ENCODE data around the gene TEX22.

The TEX22 gene

GRCh38 chr14:105390849-105391500 is 7.4 kb upstream of the TEX22 start:
- no peak for TF ChIP-seq CTCF (IDR thresholded peaks at IDR 0.05; ENCODE audit: low read depth, low read length)
- DNase-seq (ENCODE audit: extremely low read depth, low read depth), result no peak

GRCh38 chr14:105391541-105391940 is 6.8 kb upstream of the TEX22 start:
- no peak for TF ChIP-seq CTCF (IDR thresholded peaks at IDR 0.05; ENCODE audit: low read depth, low read length)
- no peak for DNase-seq (ENCODE audit: extremely low read depth, low read depth)

GRCh38 chr14:105392131-105393090 is 5.9 kb upstream of the TEX22 start:
- DNase-seq (ENCODE audit: extremely low read depth, low read depth), result no peak
- TF ChIP-seq CTCF (IDR thresholded peaks at IDR 0.05; ENCODE audit: low read depth, low read length), result no peak

- no peak for TF ChIP-seq CTCF (IDR thresholded peaks at IDR 0.05; ENCODE audit: low read depth, low read length)
- no peak for DNase-seq (ENCODE audit: extremely low read depth, low read depth)
Measured at GRCh38 chr14:105393151-105393550, 5.2 kb upstream of the TEX22 start.

- DNase-seq (ENCODE audit: extremely low read depth, low read depth), result no peak
- no peak for TF ChIP-seq CTCF (IDR thresholded peaks at IDR 0.05; ENCODE audit: low read depth, low read length)
Measured at GRCh38 chr14:105394714-105395537, 3.4 kb upstream of the TEX22 start.

DNA sequence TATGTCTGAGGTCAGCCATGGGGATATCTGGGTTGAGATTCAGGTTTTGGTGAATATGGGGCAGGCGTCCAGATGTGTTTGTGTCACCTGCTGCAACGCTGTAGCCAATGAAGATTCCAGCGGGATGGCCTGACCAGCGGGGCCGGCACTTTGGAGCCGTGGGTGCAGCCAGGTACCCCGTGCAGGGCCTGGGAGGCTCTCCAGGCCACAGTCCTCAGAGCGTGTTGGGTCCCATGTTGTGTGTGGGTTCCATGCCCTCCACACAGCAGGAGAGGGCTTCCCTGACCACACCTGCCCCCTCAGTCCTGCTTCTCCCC is 2.8 kb upstream of the TEX22 start:
- no peak for DNase-seq (ENCODE audit: extremely low read depth, low read depth)
- TF ChIP-seq CTCF (IDR thresholded peaks at IDR 0.05; ENCODE audit: low read depth, low read length), result no peak
